ENCODE measurements around the gene NUDT8. TPM values are rescaled to one million over a fixed set of nuclear protein-coding genes. Genes with fewer than 3 reads are reported as not detected.

NUDT8 gene
- polyA plus RNA-seq, 1 donor (not counting 4 experiments of a cell fraction or from before 2014, with no cell fraction given) = 1.1 TPM

GRCh38 chr11:67601098-67601497, 28.6 kb downstream of the NUDT8 start:
- TF ChIP-seq EZH2 (IDR thresholded peaks at IDR 0.05; ENCODE audit: low read length) = no peak
- TF ChIP-seq, protein P1, sequence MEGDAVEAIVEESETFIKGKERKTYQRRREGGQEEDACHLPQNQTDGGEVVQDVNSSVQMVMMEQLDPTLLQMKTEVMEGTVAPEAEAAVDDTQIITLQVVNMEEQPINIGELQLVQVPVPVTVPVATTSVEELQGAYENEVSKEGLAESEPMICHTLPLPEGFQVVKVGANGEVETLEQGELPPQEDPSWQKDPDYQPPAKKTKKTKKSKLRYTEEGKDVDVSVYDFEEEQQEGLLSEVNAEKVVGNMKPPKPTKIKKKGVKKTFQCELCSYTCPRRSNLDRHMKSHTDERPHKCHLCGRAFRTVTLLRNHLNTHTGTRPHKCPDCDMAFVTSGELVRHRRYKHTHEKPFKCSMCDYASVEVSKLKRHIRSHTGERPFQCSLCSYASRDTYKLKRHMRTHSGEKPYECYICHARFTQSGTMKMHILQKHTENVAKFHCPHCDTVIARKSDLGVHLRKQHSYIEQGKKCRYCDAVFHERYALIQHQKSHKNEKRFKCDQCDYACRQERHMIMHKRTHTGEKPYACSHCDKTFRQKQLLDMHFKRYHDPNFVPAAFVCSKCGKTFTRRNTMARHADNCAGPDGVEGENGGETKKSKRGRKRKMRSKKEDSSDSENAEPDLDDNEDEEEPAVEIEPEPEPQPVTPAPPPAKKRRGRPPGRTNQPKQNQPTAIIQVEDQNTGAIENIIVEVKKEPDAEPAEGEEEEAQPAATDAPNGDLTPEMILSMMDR (optimal IDR thresholded peaks at IDR 0.05 in 1 of 3, IDR thresholded peaks at IDR 0.05 in 1 of 3, conservative IDR thresholded peaks at IDR 0.05 in 1 of 3; ENCODE audit: extremely low read depth in 1 of 3, insufficient read depth in 2 of 3, low read length in 3 of 3) = no peak
- Histone ChIP-seq H3K9me3 (ENCODE audit: control insufficient read depth, low read depth, low read length) (no peaks in the 10 kb centered on the region), H3K4me3 (ENCODE audit: control insufficient read depth in 2 of 3, extremely low read depth in 1 of 3, insufficient read depth in 2 of 3, low read depth in 1 of 3, low read length in 3 of 3) (no peak overlapping the region), H2AFZ (ENCODE audit: control insufficient read depth, low read length) (no peak overlapping the region), H3K9me1 (ENCODE audit: control insufficient read depth, extremely low read depth, insufficient read depth, low read length) (no peaks in the 10 kb centered on the region), H3K79me2 (ENCODE audit: control insufficient read depth, insufficient read depth, low read length) (no peaks in the 10 kb centered on the region), H3K27ac (ENCODE audit: control insufficient read depth, insufficient read depth, low read length) (no peak overlapping the region), H3K4me2 (ENCODE audit: control insufficient read depth, extremely low read depth, insufficient read depth, low read depth, low read length) (no peak overlapping the region), H3K36me3 (ENCODE audit: control insufficient read depth in 2 of 2, extremely low read depth in 1 of 2, insufficient read depth in 2 of 2, low read length in 2 of 2) (no peaks in the 10 kb centered on the region), H3K27me3 (ENCODE audit: control insufficient read depth, extremely low read depth, insufficient read depth, low read length) (no peaks in the 10 kb centered on the region), H4K20me1 (ENCODE audit: control insufficient read depth, extremely low read depth, insufficient read depth, low read length) (no peaks in the 10 kb centered on the region), H3K4me1 (ENCODE audit: control insufficient read depth, extremely low read depth, insufficient read depth, low read length) (peaks cover 1% of the 10 kb centered on the region), H3K9ac (ENCODE audit: control insufficient read depth, extremely low read depth, insufficient read depth, low read length) (no peak overlapping the region)
- DNase-seq (ENCODE audit: low read depth, low spot score) = no peak
- dilution Hi-C loops (cut with MboI; ENCODE audit: extremely low pct_ligation_motif_present, low sequenced_read_pairs) = no loop called here
- FAIRE-seq = no peak

- Histone ChIP-seq H3K9me1 (ENCODE audit: control insufficient read depth, extremely low read depth, insufficient read depth, low read length) (no peaks in the 10 kb centered on the region), H3K9me3 (ENCODE audit: control insufficient read depth, low read depth, low read length) (no peaks in the 10 kb centered on the region), H3K4me2 (ENCODE audit: control insufficient read depth, extremely low read depth, insufficient read depth, low read depth, low read length) (no peak overlapping the region), H3K27ac (ENCODE audit: control insufficient read depth, insufficient read depth, low read length) (no peak overlapping the region), H3K27me3 (ENCODE audit: control insufficient read depth, extremely low read depth, insufficient read depth, low read length) (no peaks in the 10 kb centered on the region), H4K20me1 (ENCODE audit: control insufficient read depth, extremely low read depth, insufficient read depth, low read length) (no peaks in the 10 kb centered on the region), H3K4me1 (ENCODE audit: control insufficient read depth, extremely low read depth, insufficient read depth, low read length) (no peaks in the 10 kb centered on the region), H3K4me3 (ENCODE audit: control insufficient read depth in 2 of 3, extremely low read depth in 1 of 3, insufficient read depth in 2 of 3, low read depth in 1 of 3, low read length in 3 of 3) (no peak overlapping the region), H3K79me2 (ENCODE audit: control insufficient read depth, insufficient read depth, low read length) (no peaks in the 10 kb centered on the region), H3K9ac (ENCODE audit: control insufficient read depth, extremely low read depth, insufficient read depth, low read length) (no peak overlapping the region), H3K36me3 (ENCODE audit: control insufficient read depth in 2 of 2, extremely low read depth in 1 of 2, insufficient read depth in 2 of 2, low read length in 2 of 2) (no peaks in the 10 kb centered on the region), H2AFZ (ENCODE audit: control insufficient read depth, low read length) (no peak overlapping the region)
- dilution Hi-C loops (cut with MboI; ENCODE audit: extremely low pct_ligation_motif_present, low sequenced_read_pairs) = no loop called here
- TF ChIP-seq EZH2 (IDR thresholded peaks at IDR 0.05; ENCODE audit: low read length) = no peak
- TF ChIP-seq, protein P1 (optimal IDR thresholded peaks at IDR 0.05 in 1 of 3, IDR thresholded peaks at IDR 0.05 in 1 of 3, conservative IDR thresholded peaks at IDR 0.05 in 1 of 3; ENCODE audit: extremely low read depth in 1 of 3, insufficient read depth in 2 of 3, low read length in 3 of 3) = no peak
- no peak for DNase-seq (ENCODE audit: low read depth, low spot score)
- FAIRE-seq = no peak
Observed at GRCh38 chr11:67600324-67601029, 29.3 kb downstream of the NUDT8 start.
